ACC112 (cell line): ENCODE measurements around the gene E2F8.

ENCODE experiments used
- H2AFZ ChIP-seq: fragments of 200-600 bp; sonication (generic); one replicate; pipeline ENCODE4 v1.6.0; 2017; ENCODE audit warnings: antibody characterized with exemption, low read length; ENCODE audit not compliant: unreplicated experiment
- H3K27ac ChIP-seq: fragments of 200-600 bp; sonication (generic); 2 replicates; pipeline ENCODE4 v1.5.1; 2014; ENCODE audit warnings: low read depth, mild to moderate bottlenecking, antibody characterized with exemption, low read length, moderate library complexity
- H3K27me3 ChIP-seq: fragments of 200-600 bp; sonication (generic); 2 replicates; pipeline ENCODE4 v1.6.1; 2014; ENCODE audit warnings: mild to moderate bottlenecking, antibody characterized with exemption, low read length, moderate library complexity, mixed read lengths; ENCODE audit not compliant: insufficient read depth
- H3K36me3 ChIP-seq: fragments of 200-600 bp; sonication (generic); 2 replicates; pipeline ENCODE4 v1.6.1; 2016; ENCODE audit warnings: mild to moderate bottlenecking, antibody characterized with exemption, low read length, moderate library complexity, mixed read lengths; ENCODE audit not compliant: insufficient read depth
- H3K4me1 ChIP-seq: fragments of 200-600 bp; sonication (generic); one replicate; pipeline ENCODE4 v1.6.1; 2016; ENCODE audit warnings: low read length, mixed read lengths; ENCODE audit not compliant: insufficient read depth, unreplicated experiment, control insufficient read depth
- H3K4me3 ChIP-seq: fragments of 200-600 bp; sonication (generic); 2 replicates; pipeline ENCODE4 v1.5.1; 2014; ENCODE audit warnings: mild to moderate bottlenecking, low read depth, low read length
- H3K79me2 ChIP-seq: fragments of 200-600 bp; sonication (generic); one replicate; pipeline ENCODE4 v1.6.0; 2016; ENCODE audit warnings: low read length; ENCODE audit not compliant: control insufficient read depth, unreplicated experiment, insufficient read depth

Gene E2F8

DNA sequence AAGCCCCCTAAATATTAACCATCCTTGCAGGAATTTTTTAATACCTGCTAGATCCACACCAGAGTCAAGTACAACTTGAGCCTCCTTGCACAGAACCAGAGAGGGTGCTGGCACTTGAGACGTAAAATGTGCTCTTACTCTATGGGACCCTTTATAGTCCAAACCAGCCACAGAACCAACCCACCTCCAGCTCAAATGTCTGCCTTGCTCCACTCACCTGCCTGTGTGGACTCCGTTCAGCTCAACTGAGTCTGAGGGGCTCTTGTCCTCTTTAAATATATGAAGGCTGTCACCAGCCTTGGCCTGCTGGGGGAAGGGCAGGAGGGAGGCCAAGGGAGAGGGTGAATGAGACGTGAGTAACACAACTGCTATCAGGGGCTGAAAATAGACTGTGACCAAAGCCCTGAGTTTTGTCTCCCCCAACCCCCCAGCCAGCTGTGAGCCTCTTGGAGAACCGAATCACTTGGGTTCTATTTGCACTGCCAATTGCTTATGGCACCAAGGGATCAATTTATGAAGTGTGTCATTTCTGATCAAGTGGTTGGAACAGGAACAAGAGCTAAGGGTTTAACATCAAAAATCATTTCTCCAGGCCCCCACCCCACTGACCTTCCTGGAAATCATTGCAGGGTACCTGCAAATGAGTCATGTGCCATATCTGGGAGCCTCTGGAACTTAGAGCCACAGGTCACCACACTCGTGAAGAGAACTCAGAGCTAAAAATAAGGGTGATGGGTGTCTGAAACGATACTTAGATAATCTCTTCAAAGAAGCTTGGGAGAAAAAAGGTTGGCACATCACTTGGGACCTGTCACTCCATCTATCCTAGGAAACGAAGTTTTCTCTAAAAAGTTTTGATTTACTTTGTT, 38.8 kb downstream of the E2F8 start, which contains the start of gene CSRP3:
CSRP3 (minus strand) TSS at position 247 of the 869 bp plus-strand sequence. CDS start 9,535 bp downstream, outside the sequence.
- no peaks in the 10 kb centered on the region for H3K79me2 ChIP-seq
- H3K36me3 ChIP-seq = no peaks in the 10 kb centered on the region
- peaks cover 12% of the 10 kb centered on the region for H3K4me1 ChIP-seq
- H3K27ac ChIP-seq = no peak within 1 kb of the TSS
- peaks cover 67% of the 10 kb centered on the region for H3K27me3 ChIP-seq
- H3K4me3 ChIP-seq = no peak within 1 kb of the TSS
- H2AFZ ChIP-seq = no peak within 1 kb of the TSS

DNA sequence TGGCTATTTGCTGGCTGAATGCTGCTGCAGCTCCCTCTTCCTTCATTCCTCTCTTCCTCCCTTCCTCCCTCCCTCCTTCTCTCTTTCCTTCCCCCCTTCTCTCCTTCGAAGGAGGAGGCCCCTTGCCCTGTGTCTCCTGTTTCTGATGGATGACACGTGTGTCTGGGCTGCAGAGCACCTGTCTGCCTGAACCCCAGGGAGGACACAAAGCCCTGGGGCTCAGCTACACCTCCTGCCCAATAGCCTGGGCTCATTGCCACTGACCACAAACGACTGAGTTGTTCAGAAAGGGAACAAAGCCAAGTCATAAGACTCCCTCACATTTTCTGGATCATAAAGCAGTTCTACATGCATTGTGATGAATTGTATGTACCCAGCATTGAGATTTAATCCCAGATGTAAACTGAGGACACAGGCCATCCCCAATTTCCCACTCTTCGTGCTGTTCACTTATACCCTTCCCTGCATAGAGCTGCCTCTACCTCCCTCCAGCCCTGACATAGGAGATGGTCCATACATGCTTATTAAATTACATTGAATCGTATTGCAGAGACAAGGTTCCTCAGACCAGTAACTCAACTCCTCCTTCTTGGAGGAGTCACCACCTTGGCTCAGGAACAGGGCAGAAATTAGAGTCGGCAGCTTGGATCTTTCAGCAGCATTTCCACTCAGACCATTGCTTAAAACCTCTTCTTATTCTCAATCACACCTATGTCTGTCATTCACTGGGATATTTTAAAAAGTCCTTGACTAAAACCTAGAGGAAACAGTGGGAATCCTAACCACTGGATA, 40.1 kb downstream of the E2F8 start:
- Histone ChIP-seq H3K27me3 (peaks cover 53% of the 10 kb centered on the region), H2AFZ (no peak overlapping the region), H3K36me3 (no peaks in the 10 kb centered on the region), H3K79me2 (no peaks in the 10 kb centered on the region), H3K27ac (no peak overlapping the region), H3K4me3 (no peak overlapping the region), H3K4me1 (peaks cover 12% of the 10 kb centered on the region)

DNA sequence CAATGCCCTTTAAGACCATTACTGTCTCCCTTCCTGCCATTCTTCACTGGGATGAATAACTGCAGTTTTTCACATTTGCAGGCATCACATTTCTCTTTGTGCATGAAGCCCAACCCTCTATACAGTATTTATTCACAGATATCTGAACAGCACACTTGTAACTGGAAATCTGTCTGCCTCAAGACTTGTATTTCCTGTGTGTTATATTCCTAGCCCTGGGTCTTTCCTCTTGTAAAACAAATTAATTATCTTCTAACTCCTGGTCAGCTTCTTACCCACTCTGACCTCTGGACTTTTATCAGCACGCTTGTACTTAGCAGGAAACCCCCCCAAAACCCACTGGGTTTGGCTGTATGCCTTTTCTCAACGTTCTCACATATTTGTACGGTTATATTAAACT, 41.0 kb downstream of the E2F8 start:
- Histone ChIP-seq H3K27ac (no peak overlapping the region), H3K36me3 (no peaks in the 10 kb centered on the region), H3K4me1 (peaks cover 12% of the 10 kb centered on the region)

DNA sequence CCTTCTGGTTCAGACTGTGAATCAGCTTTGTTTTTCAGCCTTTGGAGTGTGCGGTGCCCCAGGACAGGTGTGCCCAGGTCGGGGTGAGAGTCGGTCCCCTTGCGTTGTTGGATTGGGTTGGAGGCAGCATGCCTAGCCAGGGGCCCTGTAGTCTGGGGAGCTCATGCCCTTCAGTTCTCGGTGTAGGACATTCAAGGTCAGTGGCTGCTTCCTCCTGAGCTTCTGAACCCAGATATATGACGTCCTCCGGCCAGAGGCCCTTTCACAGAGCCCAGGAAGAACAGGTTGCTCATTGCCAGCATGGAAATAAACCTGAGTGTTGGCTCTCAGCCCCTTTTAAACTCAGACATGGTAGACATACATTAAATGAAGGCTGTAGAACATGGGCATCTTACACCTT, 41.7 kb downstream of the E2F8 start:
- H3K27me3 ChIP-seq = peaks cover 51% of the 10 kb centered on the region
- peaks cover 12% of the 10 kb centered on the region for H3K4me1 ChIP-seq
- no peak overlapping the region for H3K4me3 ChIP-seq
- no peak overlapping the region for H3K27ac ChIP-seq
- no peaks in the 10 kb centered on the region for H3K36me3 ChIP-seq
- no peak overlapping the region for H2AFZ ChIP-seq
- H3K79me2 ChIP-seq = no peaks in the 10 kb centered on the region

More for the DNA sequence above, 41.0 kb downstream of the E2F8 start:
- Histone ChIP-seq H3K27me3 (peaks cover 51% of the 10 kb centered on the region), H3K4me3 (no peak overlapping the region), H2AFZ (no peak overlapping the region), H3K79me2 (no peaks in the 10 kb centered on the region)

DNA sequence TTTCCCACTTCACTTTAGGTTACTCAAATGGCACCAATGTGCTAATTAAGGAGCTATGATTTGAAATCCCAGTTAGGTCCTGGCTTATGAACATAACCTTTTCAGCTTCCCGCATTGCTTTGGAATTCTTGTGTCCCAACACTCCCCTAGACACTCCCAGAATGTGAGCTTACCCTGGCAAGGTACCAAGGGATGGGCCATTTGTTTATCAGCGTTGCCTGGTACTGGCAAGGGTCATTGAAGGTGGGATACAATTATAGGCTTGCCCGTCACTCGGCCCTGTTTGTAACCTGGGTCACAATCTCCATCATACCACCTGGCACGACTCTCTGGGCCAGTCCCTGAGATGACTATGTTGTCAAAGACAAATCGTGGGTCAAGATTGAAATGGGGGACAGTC, 44.3 kb downstream of the E2F8 start:
- Histone ChIP-seq H3K27me3 (peaks cover 32% of the 10 kb centered on the region), H3K4me3 (no peak overlapping the region), H3K4me1 (peaks cover 12% of the 10 kb centered on the region), H3K79me2 (no peaks in the 10 kb centered on the region), H3K36me3 (no peaks in the 10 kb centered on the region), H2AFZ (no peak overlapping the region), H3K27ac (no peak overlapping the region)

GRCh38 chr11:19194620-19195308, 46.0 kb downstream of the E2F8 start:
- Histone ChIP-seq H3K4me3 (no peak overlapping the region), H3K27ac (no peak overlapping the region), H3K4me1 (no peaks in the 10 kb centered on the region), H3K27me3 (peaks cover 22% of the 10 kb centered on the region), H3K36me3 (no peaks in the 10 kb centered on the region), H2AFZ (no peak overlapping the region), H3K79me2 (no peaks in the 10 kb centered on the region)

DNA sequence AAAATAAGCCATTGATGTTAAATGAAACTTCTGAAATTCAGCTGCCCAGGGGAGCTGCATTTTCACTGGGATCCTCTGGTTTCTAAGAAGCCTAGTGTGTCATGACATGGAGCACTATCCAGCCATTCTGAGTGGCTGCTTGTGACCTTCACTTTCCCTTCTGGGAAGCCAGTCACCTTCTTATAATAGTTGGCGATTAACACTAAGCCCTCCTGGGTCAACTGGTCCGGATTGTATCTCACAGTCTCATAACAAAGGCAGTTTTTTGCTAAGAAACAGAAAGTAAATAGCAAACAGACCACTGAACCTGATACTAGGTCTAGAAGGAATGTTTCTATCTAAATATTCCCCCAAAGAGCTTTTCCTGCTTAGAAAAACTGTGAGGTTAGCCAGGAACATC, 46.8 kb downstream of the E2F8 start:
- H3K36me3 ChIP-seq = no peaks in the 10 kb centered on the region
- no peak overlapping the region for H2AFZ ChIP-seq
- no peak overlapping the region for H3K4me3 ChIP-seq
- H3K27me3 ChIP-seq = peaks cover 13% of the 10 kb centered on the region
- no peaks in the 10 kb centered on the region for H3K4me1 ChIP-seq
- H3K79me2 ChIP-seq = no peaks in the 10 kb centered on the region
- H3K27ac ChIP-seq = no peak overlapping the region

GRCh38 chr11:19191530-19192169, 49.1 kb downstream of the E2F8 start:
- Histone ChIP-seq H3K4me1 (no peaks in the 10 kb centered on the region), H2AFZ (no peak overlapping the region), H3K36me3 (no peaks in the 10 kb centered on the region), H3K79me2 (no peaks in the 10 kb centered on the region), H3K27ac (no peak overlapping the region), H3K4me3 (no peak overlapping the region), H3K27me3 (no peaks in the 10 kb centered on the region)

DNA sequence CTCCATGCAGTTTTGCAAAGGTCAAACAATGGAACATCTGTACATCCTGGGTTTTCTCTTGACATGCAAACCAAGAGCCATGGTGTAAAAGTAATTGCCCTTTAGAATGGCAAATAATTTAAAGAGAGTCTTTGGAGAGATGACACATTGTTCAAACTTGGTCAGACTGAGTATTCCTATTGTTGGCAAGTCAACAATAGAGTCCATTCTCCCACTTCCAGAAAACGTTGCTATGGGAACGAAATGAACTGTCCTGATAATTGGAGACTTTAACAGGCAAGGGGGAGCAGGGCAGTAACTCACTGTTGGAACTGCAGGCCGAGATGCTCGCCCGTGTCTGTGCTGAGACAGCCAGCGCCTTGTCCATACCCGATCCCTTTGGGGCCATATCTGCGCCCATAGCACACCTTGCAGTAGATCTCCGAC, 52.9 kb downstream of the E2F8 start:
- Histone ChIP-seq H3K27me3 (no peaks in the 10 kb centered on the region), H3K4me1 (no peaks in the 10 kb centered on the region), H2AFZ (no peak overlapping the region), H3K4me3 (no peak overlapping the region), H3K79me2 (no peaks in the 10 kb centered on the region), H3K27ac (no peak overlapping the region), H3K36me3 (no peaks in the 10 kb centered on the region)
